K562 (cell line): ENCODE results near the gene DLL4. TPM values are rescaled to one million over a fixed set of nuclear protein-coding genes. Genes with fewer than 3 reads are reported as not detected.
A peak's percentile ranks its signal among the peaks of the same experiment; 100 is the strongest.

Experiments
- ATAC-seq: fragments of 200-7000 bp; cut with Tn5 transposase; 3 replicates; pipeline ENCODE4 v1.9.1; 2020; ENCODE audit warnings: moderate library complexity
- BruUV-seq: library from RNA; stranded (reverse); fragments of 400-500 nt; replicated peaks from 2 replicates; lab custom pipeline; 2021; lab: Mats Ljungman, UMichigan
- CTCF ChIA-PET: fragments of 300-600 bp; formaldehyde crosslinking; extraction: SDS; loops from one replicate; lab custom pipeline; 2021; ENCODE audit warnings: low intra/inter-chr PET ratio; lab: Yijun Ruan, JAX
- POLR2A ChIA-PET: fragments of 300-600, 350-650 bp; sonication (Branson Sonifier 250); formaldehyde crosslinking; extraction: SDS; loops from one replicate; lab custom pipeline; 2021; ENCODE audit warnings: antibody characterized with exemption, inconsistent platforms; lab: Yijun Ruan, JAX
- DNase-seq, 4 experiments: peaks; one replicate each; pipeline versions ENCODE4 v3.0.0 to v3.0.0-alpha.2; 2011 to 2018; ENCODE audit warnings: low spot score in 3 of 4, mixed read lengths in 3 of 4; ENCODE audit errors: extremely low read depth in 1 of 4
- FAIRE-seq: peaks from 2 replicates; lab custom pipeline; 2011; peaks lifted over from hg19 to GRCh38; lab: Jason Lieb, UNC
- H2AFZ ChIP-seq: 2 replicates; pipeline ENCODE4 v1.6.0; 2011; ENCODE audit warnings: low read depth, low read length, control low read depth, inconsistent platforms
- H3K27ac ChIP-seq: fragments of 200-600 bp; 3 replicates; pipeline ENCODE4 v1.8.0; 2011; ENCODE audit warnings: low read depth, mild to moderate bottlenecking, control low read depth, inconsistent platforms, low read length, moderate library complexity, mixed read lengths; ENCODE audit errors: extremely low read depth
- H3K27me3 ChIP-seq, 2 experiments: fragments of 300-600 bp in 1 of 2; 2 replicates in 1 of 2; 3 replicates in 1 of 2; pipeline versions ENCODE4 v1.6.0 to v1.8.0; 2011; ENCODE audit warnings: inconsistent platforms in 2 of 2, low read length in 2 of 2, mild to moderate bottlenecking in 1 of 2, mixed read lengths in 1 of 2, moderate library complexity in 1 of 2; ENCODE audit not compliant: control insufficient read depth in 2 of 2, insufficient read depth in 2 of 2
- H3K36me3 ChIP-seq: fragments of 300-600 bp; 3 replicates; pipeline ENCODE4 v1.8.0; 2011; ENCODE audit warnings: mild to moderate bottlenecking, low read length, inconsistent platforms; ENCODE audit not compliant: control insufficient read depth, insufficient read depth
- H3K4me1 ChIP-seq, 2 experiments: fragments of 200-600 bp in 1 of 2; replicated peaks in 1 of 2; 2 replicates in 1 of 2; 3 replicates in 1 of 2; pipeline versions ENCODE4 v1.5.1 to v1.8.0; 2011; ENCODE audit warnings: inconsistent platforms in 2 of 2, low read length in 2 of 2, mild to moderate bottlenecking in 1 of 2, mixed read lengths in 1 of 2, moderate library complexity in 1 of 2; ENCODE audit not compliant: control insufficient read depth in 2 of 2, insufficient read depth in 2 of 2
- H3K4me2 ChIP-seq: 2 replicates; pipeline ENCODE4 v1.6.1; 2011; ENCODE audit warnings: low read length, control low read depth, inconsistent platforms, mixed read lengths; ENCODE audit not compliant: insufficient read depth
- H3K4me3 ChIP-seq: fragments of 200-600 bp; sonication (generic), shearing (Covaris generic); 2 replicates; pipeline ENCODE4 v1.5.1; 2016; ENCODE audit warnings: control low read depth, inconsistent platforms
- H3K79me2 ChIP-seq: fragments of 200-600 bp; 3 replicates; pipeline ENCODE4 v1.8.0; 2011; ENCODE audit warnings: low read length, inconsistent platforms; ENCODE audit not compliant: control insufficient read depth, insufficient read depth
- H3K9ac ChIP-seq, 2 experiments: 2 replicates each; pipeline versions ENCODE4 v1.6.0 to v1.6.1; 2011; ENCODE audit warnings: low read depth in 2 of 2, low read length in 2 of 2, control low read depth in 1 of 2, inconsistent platforms in 1 of 2, mild to moderate bottlenecking in 1 of 2, mixed read lengths in 1 of 2; ENCODE audit not compliant: insufficient read depth in 1 of 2
- H3K9me1 ChIP-seq: one replicate; pipeline ENCODE4 v1.6.0; 2011; ENCODE audit warnings: inconsistent platforms, mild to moderate bottlenecking, low read length, moderate library complexity; ENCODE audit not compliant: control insufficient read depth, insufficient read depth
- H3K9me3 ChIP-seq: replicated peaks from 2 replicates; pipeline ENCODE4 v1.5.1; 2011; ENCODE audit warnings: low read depth, low read length, inconsistent platforms; ENCODE audit not compliant: control insufficient read depth, insufficient read depth
- H4K20me1 ChIP-seq: replicated peaks from 2 replicates; pipeline ENCODE4 v1.6.1; 2011; ENCODE audit warnings: low read length, inconsistent platforms, mixed read lengths; ENCODE audit not compliant: control insufficient read depth, insufficient read depth
- ATF7 ChIP-seq: fragments of 450-650 bp; IDR thresholded peaks from 2 replicates; pipeline ENCODE4 v1.7.1; 2014; ENCODE audit warnings: mild to moderate bottlenecking, moderate library complexity
- CCNT2 ChIP-seq: IDR thresholded peaks from 2 replicates; pipeline ENCODE4 v1.6.1; 2011; ENCODE audit warnings: borderline replicate concordance, low read depth, mild to moderate bottlenecking, moderate library complexity, mixed read lengths, low read length; ENCODE audit not compliant: insufficient read length; ENCODE audit errors: extremely low read depth
- CTCFL ChIP-seq: IDR thresholded peaks from 2 replicates; pipeline ENCODE4 v1.6.1; 2011; ENCODE audit warnings: borderline replicate concordance, low read depth, mild to moderate bottlenecking, moderate library complexity, low read length; ENCODE audit not compliant: insufficient read depth, poor library complexity, severe bottlenecking
- ETS1 ChIP-seq: conservative IDR thresholded peaks from 2 replicates; pipeline ENCODE4 v1.6.1; 2011; ENCODE audit warnings: low read depth, mild to moderate bottlenecking, low read length; ENCODE audit not compliant: control insufficient read depth
- FOSL1 ChIP-seq: fragments of 200-800 bp; sonication (Bioruptor generic); conservative IDR thresholded peaks from 2 replicates; pipeline ENCODE4 v1.6.1; 2016; ENCODE audit warnings: missing genetic modification characterization, missing compliant biosample characterization
- HNRNPL ChIP-seq: fragments of 200-400 bp; formaldehyde crosslinking; IDR thresholded peaks from 2 replicates; pipeline ENCODE4 v1.6.1; 2017; ENCODE audit warnings: low read depth, mild to moderate bottlenecking, low read length
- PTBP1 ChIP-seq: fragments of 200-400 bp; formaldehyde crosslinking; IDR thresholded peaks from 2 replicates; pipeline ENCODE4 v1.6.1; 2017; ENCODE audit warnings: low read depth, low read length
- ZFX ChIP-seq: sonication (generic); formaldehyde crosslinking; IDR thresholded peaks from 2 replicates; pipeline ENCODE4 v1.8.0; 2022; ENCODE audit warnings: mild to moderate bottlenecking, missing genetic modification reagents, moderate library complexity
- ZNF124 ChIP-seq: sonication (generic); formaldehyde crosslinking; IDR thresholded peaks from 2 replicates; pipeline ENCODE4 v1.8.1; 2022; ENCODE audit warnings: missing genetic modification reagents
- ZNF24 ChIP-seq: fragments of 450-650 bp; IDR thresholded peaks from 2 replicates; pipeline ENCODE4 v1.6.1; 2016
- ZNF436 ChIP-seq: fragments of 250-450, 450-650 bp; sonication (Bioruptor Pico); formaldehyde crosslinking; IDR thresholded peaks from 2 replicates; pipeline ENCODE4 v1.7.0; 2020; ENCODE audit warnings: mild to moderate bottlenecking
- ZNF785 ChIP-seq: fragments of 250-450 bp; sonication (Bioruptor Pico); IDR thresholded peaks from 2 replicates; pipeline ENCODE4 v1.4.0; 2020; ENCODE audit warnings: mild to moderate bottlenecking
- WGBS: fragments of 100-300 bp; shearing (Covaris generic); methylation state at CpG from one replicate; pipeline ENCODE4 v1.1.6; 2016; ENCODE audit warnings: low coverage, mixed read lengths; ENCODE audit not compliant: insufficient coverage; ENCODE audit errors: missing lambda C conversion rate; 5-methylcytosine and 5-hydroxymethylcytosine counted together
- in situ Hi-C: fragments of 300-500 bp; cut with MboI; formaldehyde crosslinking; loops from 4 replicates; pipeline ENCODE4 v1.15.0; 2018; ENCODE audit warnings: inconsistent platforms, mixed read lengths
- intact Hi-C: fragments of 100-400 bp; cut with micrococcal nuclease; formaldehyde crosslinking; loops from 2 replicates; pipeline ENCODE4 v1.14.2; 2022
- polyA plus RNA-seq, 8 experiments: library from polyadenylated mRNA; depleted of rRNA in 4 of 8; stranded (reverse) in 5 of 8; unstranded in 3 of 8; fragments of >200 nt; fragmentation: Nextera tagmentation in 2 of 8; fragmentation: Illumina TruSeq in 1 of 8; extraction: Ambion mirVana in 2 of 8; extraction: Trizol in 1 of 8; gene quantifications; 2 replicates each; pipeline versions ENCODE4 v1.2.1 to v1.2.3, GENCODE V29; 2011 to 2014; ENCODE audit warnings: inconsistent platforms in 1 of 8, missing spikeins in 1 of 8
- total RNA-seq, 7 experiments: library from RNA; depleted of rRNA in 6 of 7; stranded (reverse); fragments of >200 nt in 6 of 7; fragmentation: Illumina TruSeq in 2 of 7; extraction: Trizol in 2 of 7; gene quantifications; 2 replicates each; pipeline versions ENCODE4 v1.2.1 to v1.2.3, GENCODE V29; 2011 to 2021; ENCODE audit warnings: low replicate concordance in 1 of 7
- TF ChIP-seq, protein P1 (sequence below): sonication (generic); formaldehyde crosslinking; IDR thresholded peaks from 2 replicates; pipeline ENCODE4 v1.9.0; 2022; ENCODE audit warnings: mild to moderate bottlenecking, missing genetic modification reagents
- TF ChIP-seq, protein P2 (sequence below): IDR thresholded peaks from 2 replicates; pipeline ENCODE4 v1.6.1; 2011; ENCODE audit not compliant: insufficient read length; ENCODE audit errors: extremely low read depth
- TF ChIP-seq, protein P3 (sequence below): sonication (generic); formaldehyde crosslinking; IDR thresholded peaks from 2 replicates; pipeline ENCODE4 v1.8.0; 2022; ENCODE audit warnings: mild to moderate bottlenecking, low read depth, missing genetic modification reagents

The DLL4 gene
- total and polyA plus RNA-seq, 9 of the 15 experiments (the other 6 are each of a cell fraction or from before 2014, with no cell fraction given): 0.04 to 1.1 (median 0.41) TPM; not detected in 1

- intact Hi-C loops (no loop called here), in situ Hi-C loops (no loop called here)
- WGBS: 20% methylated on average over 57 of the region's 72 CpGs
- Histone ChIP-seq H3K9ac (peak within 1 kb of the TSS; percentile 84 to 94), H3K9me1 (peaks cover 2% of the 10 kb centered on the region), H3K27me3 (no peaks in the 10 kb centered on the region; a peak in 1 of 5 replicates), H3K27ac (peak within 1 kb of the TSS; percentile 70), H3K36me3 (no peaks in the 10 kb centered on the region; the same call in 2 of the 3 replicates), H3K9me3 (no peaks in the 10 kb centered on the region), H2AFZ (peak within 1 kb of the TSS; percentile 85), H4K20me1 (peaks cover 5% of the 10 kb centered on the region; the same call in 1 of the 2 replicates), H3K4me2 (peak within 1 kb of the TSS; percentile 80), H3K4me3 (peak within 1 kb of the TSS; percentile 61), H3K4me1 (peaks cover 16 to 35% of the 10 kb centered on the region in 2 experiments; a peak in 4 of 5 replicates), H3K79me2 (peaks cover 9% of the 10 kb centered on the region; the same call in 2 of the 3 replicates)
- POLR2A ChIA-PET: interaction anchor here (0.5 to 2.5 kb wide), 16 partner anchors 8 to 894 kb away, joined by 3 to 17 read pairs (median 3); partner anchors contain the start of genes INO80, NUSAP1 and OIP5
- CTCF ChIA-PET: interaction anchor here (0.6 kb wide), 1 partner anchor 233 kb away, joined by 3 read pairs; no protein-coding TSS in a partner anchor
- no TSS peak for BruUV-seq
- DNase-seq: peak; percentile 91 to 98 (median 95)
- peak; percentile 85 for FAIRE-seq
- ATAC-seq: peak; percentile 83
- TF ChIP-seq PTBP1 (no peak), ZFX (CRISPR knock-in tag) (0 out of 2 replicates have a peak, but pooled peaks have one; percentile 44), FOSL1 (0 out of 2 replicates have a peak, but pooled peaks have one; percentile 17), HNRNPL (peak; percentile 90), ZNF785 (no peak), ZNF436 (CRISPR knock-in tag) (no peak), CTCFL (no peak), ZNF24 (no peak), CCNT2 (peak; percentile 26), ATF7 (peak; percentile 95), ETS1 (0 out of 2 replicates have a peak, but pooled peaks have one; percentile 21), ZNF124 (no peak)
- TF ChIP-seq, protein P1, sequence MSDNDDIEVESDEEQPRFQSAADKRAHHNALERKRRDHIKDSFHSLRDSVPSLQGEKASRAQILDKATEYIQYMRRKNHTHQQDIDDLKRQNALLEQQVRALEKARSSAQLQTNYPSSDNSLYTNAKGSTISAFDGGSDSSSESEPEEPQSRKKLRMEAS: peak; percentile 52; the same call in 1 of the 2 replicates
- TF ChIP-seq, protein P2, sequence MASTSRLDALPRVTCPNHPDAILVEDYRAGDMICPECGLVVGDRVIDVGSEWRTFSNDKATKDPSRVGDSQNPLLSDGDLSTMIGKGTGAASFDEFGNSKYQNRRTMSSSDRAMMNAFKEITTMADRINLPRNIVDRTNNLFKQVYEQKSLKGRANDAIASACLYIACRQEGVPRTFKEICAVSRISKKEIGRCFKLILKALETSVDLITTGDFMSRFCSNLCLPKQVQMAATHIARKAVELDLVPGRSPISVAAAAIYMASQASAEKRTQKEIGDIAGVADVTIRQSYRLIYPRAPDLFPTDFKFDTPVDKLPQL: no peak
- TF ChIP-seq, protein P3, sequence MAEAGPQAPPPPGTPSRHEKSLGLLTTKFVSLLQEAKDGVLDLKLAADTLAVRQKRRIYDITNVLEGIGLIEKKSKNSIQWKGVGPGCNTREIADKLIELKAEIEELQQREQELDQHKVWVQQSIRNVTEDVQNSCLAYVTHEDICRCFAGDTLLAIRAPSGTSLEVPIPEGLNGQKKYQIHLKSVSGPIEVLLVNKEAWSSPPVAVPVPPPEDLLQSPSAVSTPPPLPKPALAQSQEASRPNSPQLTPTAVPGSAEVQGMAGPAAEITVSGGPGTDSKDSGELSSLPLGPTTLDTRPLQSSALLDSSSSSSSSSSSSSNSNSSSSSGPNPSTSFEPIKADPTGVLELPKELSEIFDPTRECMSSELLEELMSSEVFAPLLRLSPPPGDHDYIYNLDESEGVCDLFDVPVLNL (CRISPR knock-in tag): no peak
These were observed 24.0 kb downstream of the DLL4 start, which contains the start of gene CHAC1 for GRCh38 chr15:40952901-40953712. Gene CHAC1 (plus strand): TSS chr15:40953471. CDS start chr15:40953584, 113 bp downstream.
